Measurements from ENCODE around the gene SNF8.

The SNF8 gene

GRCh38 chr17:48928876-48929811 is 15.5 kb downstream of the SNF8 start:
- DNase-seq, result no peak

GRCh38 chr17:48927978-48928745 is 16.5 kb downstream of the SNF8 start:
- DNase-seq, result no peak

GRCh38 chr17:48925991-48926342 is 18.7 kb downstream of the SNF8 start:
- no peak for DNase-seq

- DNase-seq, result no peak
Observed at GRCh38 chr17:48925251-48925990, 19.2 kb downstream of the SNF8 start.

- DNase-seq, result no peak
Observed at GRCh38 chr17:48915459-48916282, 29.0 kb downstream of the SNF8 start.

GRCh38 chr17:48912476-48912875 is 32.2 kb downstream of the SNF8 start:
- no peak for DNase-seq

- DNase-seq, result no peak
Observed at GRCh38 chr17:48910370-48910769, 34.3 kb downstream of the SNF8 start.

GRCh38 chr17:48909783-48910182 is 34.9 kb downstream of the SNF8 start:
- no peak for DNase-seq

GRCh38 chr17:48908853-48909394 is 35.7 kb downstream of the SNF8 start:
- DNase-seq, result peak; percentile 71

GRCh38 chr17:48908047-48908843 is 36.4 kb downstream of the SNF8 start, which contains the start of gene UBE2Z:
Gene UBE2Z (plus strand): TSS chr17:48908407. CDS start chr17:48908504, 97 bp downstream.
- DNase-seq, result peak; percentile 93

GRCh38 chr17:48907713-48908046 is 37.0 kb downstream of the SNF8 start:
- DNase-seq, result no peak

GRCh38 chr17:48905987-48906515 is 38.6 kb downstream of the SNF8 start:
- no peak for DNase-seq

GRCh38 chr17:48904428-48904827 is 40.2 kb downstream of the SNF8 start:
- no peak for DNase-seq

- DNase-seq, result no peak
Observed at GRCh38 chr17:48903401-48903800, 41.2 kb downstream of the SNF8 start.

GRCh38 chr17:48901241-48901640 is 43.4 kb downstream of the SNF8 start:
- DNase-seq, result no peak

GRCh38 chr17:48894886-48895285 is 49.8 kb downstream of the SNF8 start:
- no peak for DNase-seq

GRCh38 chr17:48893646-48894508 is 50.8 kb downstream of the SNF8 start:
- DNase-seq, result no peak

GRCh38 chr17:48892940-48893645 is 51.5 kb downstream of the SNF8 start:
- no peak for DNase-seq

- DNase-seq, result no peak
Observed at GRCh38 chr17:48890086-48890485, 54.6 kb downstream of the SNF8 start.
